ENCODE measurements around the gene LGALS1.

The LGALS1 gene

DNA sequence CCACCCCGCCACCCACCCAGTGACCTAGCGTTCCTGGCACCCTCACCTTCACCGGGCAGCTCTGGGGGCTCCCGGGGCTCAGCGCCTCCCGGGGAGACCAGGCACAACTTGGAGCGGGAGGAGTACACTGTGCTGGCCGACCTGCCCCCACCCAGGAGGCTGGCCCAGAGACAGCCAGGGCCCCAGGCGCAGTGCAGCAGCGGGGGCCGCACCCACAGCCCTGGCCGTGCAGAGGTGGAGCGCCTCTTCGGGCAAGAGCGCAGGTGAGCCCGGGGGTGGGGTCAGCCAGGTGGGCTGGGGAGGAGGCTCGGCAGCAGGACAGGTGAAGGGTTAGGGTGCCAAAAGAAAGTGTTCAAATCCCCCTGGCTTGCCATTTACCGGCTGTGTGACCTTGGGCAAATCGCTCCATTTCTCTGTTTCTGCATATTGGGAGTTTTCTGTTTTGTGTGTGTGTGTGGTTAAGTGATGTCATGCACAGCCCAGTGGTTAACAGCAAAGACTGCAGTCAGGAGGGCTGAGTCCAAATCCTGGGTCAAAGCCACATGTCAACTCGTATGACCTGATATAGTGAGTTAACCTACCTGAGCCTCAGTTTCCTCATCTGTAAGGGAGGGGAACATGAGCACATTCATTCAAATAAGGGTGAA, 50.9 kb downstream of the LGALS1 start:
- DNase-seq = no peak

DNA sequence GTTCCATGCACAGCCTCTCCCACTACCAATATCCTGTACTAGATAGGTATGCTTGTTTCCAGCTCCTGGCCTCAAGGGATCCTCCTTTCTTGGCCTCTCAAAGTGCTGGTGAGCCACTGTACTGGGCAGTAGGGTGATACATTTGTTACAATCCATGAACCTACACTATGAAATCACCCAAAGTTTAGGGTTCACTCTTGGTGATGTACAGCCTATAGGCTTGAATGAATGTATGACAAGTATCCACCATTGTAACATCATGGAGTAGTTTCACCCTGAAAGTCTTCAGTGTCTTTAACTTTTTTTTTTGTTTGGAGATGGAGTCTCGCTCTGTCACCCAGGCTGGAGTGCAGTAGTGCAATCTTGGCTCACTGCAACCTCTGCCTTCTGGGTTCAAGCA, 53.2 kb downstream of the LGALS1 start:
- no peak for DNase-seq
